B cell (primary cell): Measurements from ENCODE around the gene TRIML2. TPM values are rescaled to one million over a fixed set of nuclear protein-coding genes. Genes with fewer than 3 reads are reported as not detected.

Experiments
- ATAC-seq: fragments of 200-7000 bp; cut with Tn5 transposase; one replicate; pipeline ENCODE4 v1.10.0; 2021; ENCODE audit warnings: low read depth, mild to moderate bottlenecking, moderate number of reproducible peaks, moderate library complexity
- CTCF ChIA-PET: fragments of 350-600 bp; sonication (Branson Sonifier 250); formaldehyde crosslinking; loops from one replicate; lab custom pipeline; 2021; ENCODE audit warnings: antibody characterized with exemption, inconsistent platforms; lab: Charles Lee
- POLR2A ChIA-PET: fragments of 350-600 bp; sonication (Branson Sonifier 250); formaldehyde crosslinking; loops from one replicate; lab custom pipeline; 2021; ENCODE audit warnings: antibody characterized with exemption; lab: Charles Lee
- DNase-seq: peaks from one replicate; pipeline ENCODE4 v3.0.0; 2013
- H2AFZ ChIP-seq: 2 replicates; pipeline ENCODE4 v1.6.1; 2012; ENCODE audit warnings: mild to moderate bottlenecking, low read depth, low read length; ENCODE audit not compliant: insufficient read depth, poor library complexity, severe bottlenecking
- H3K27ac ChIP-seq, 2 donors: 1 replicate in 1 of 2; 2 replicates in 1 of 2; pipeline ENCODE4 v1.5.1; 2012 to 2013; ENCODE audit warnings: low read length in 2 of 2, mild to moderate bottlenecking in 2 of 2, moderate library complexity in 1 of 2
- H3K27me3 ChIP-seq, 4 experiments: fragments of 200-600 bp in 1 of 4; sonication (generic) in 1 of 4; replicated peaks in 1 of 4; 1 replicate in 2 of 4; 2 replicates in 2 of 4; pipeline versions ENCODE4 v1.6.1 to v1.7.0; 2013 to 2016; ENCODE audit warnings: low read length in 3 of 4, mild to moderate bottlenecking in 2 of 4, mixed read lengths in 1 of 4, moderate library complexity in 1 of 4; ENCODE audit not compliant: insufficient read depth in 4 of 4, control insufficient read depth in 3 of 4; ENCODE audit errors: control extremely low read depth in 1 of 4
- H3K36me3 ChIP-seq, 2 experiments: replicated peaks in 1 of 2; 1 replicate in 1 of 2; 2 replicates in 1 of 2; pipeline versions ENCODE4 v1.6.1 to v1.7.1; 2013; ENCODE audit warnings: low read length in 1 of 2; ENCODE audit not compliant: insufficient read depth in 2 of 2, control insufficient read depth in 1 of 2; ENCODE audit errors: control extremely low read depth in 1 of 2, extremely low read depth in 1 of 2
- H3K4me1 ChIP-seq, 2 donors: fragments of 200-600 bp in 1 of 2; sonication (generic) in 1 of 2; 1 replicate in 1 of 2; 2 replicates in 1 of 2; pipeline versions ENCODE4 v1.5.1 to v1.6.1; 2013 to 2017; ENCODE audit warnings: low read length in 2 of 2; ENCODE audit not compliant: control insufficient read depth in 2 of 2, insufficient read depth in 2 of 2
- H3K4me2 ChIP-seq: replicated peaks from 2 replicates; pipeline ENCODE3; 2012; ENCODE audit warnings: mild to moderate bottlenecking, low read depth, low read length; ENCODE audit not compliant: poor library complexity, severe bottlenecking
- H3K4me3 ChIP-seq, 5 experiments: fragments of 200-600 bp in 1 of 5; sonication (generic) in 1 of 5; 1 replicate in 3 of 5; 2 replicates in 2 of 5; pipeline versions ENCODE4 v1.5.1 to v1.7.0; 2011 to 2016; ENCODE audit warnings: low read length in 4 of 5, mild to moderate bottlenecking in 4 of 5, low read depth in 2 of 5, control low read depth in 1 of 5, moderate library complexity in 1 of 5; ENCODE audit not compliant: insufficient read depth in 1 of 5; ENCODE audit errors: control extremely low read depth in 1 of 5, extremely low read depth in 1 of 5
- H3K79me2 ChIP-seq: fragments of 200-600 bp; sonication (generic); one replicate; pipeline ENCODE4 v1.6.0; 2016; ENCODE audit warnings: low read length; ENCODE audit not compliant: control insufficient read depth, insufficient read depth
- H3K9ac ChIP-seq: fragments of 200-600 bp; sonication (generic); 2 replicates; pipeline ENCODE4 v1.6.1; 2017; ENCODE audit warnings: mild to moderate bottlenecking, low read length, moderate library complexity
- H3K9me3 ChIP-seq, 3 donors: one replicate each; pipeline versions ENCODE4 v1.6.1 to v1.7.1; 2013; ENCODE audit warnings: low read length in 2 of 3; ENCODE audit not compliant: control insufficient read depth in 2 of 3, insufficient read depth in 1 of 3; ENCODE audit errors: control extremely low read depth in 1 of 3
- H4K20me1 ChIP-seq: 2 replicates; pipeline ENCODE4 v1.6.0; 2012; ENCODE audit warnings: mild to moderate bottlenecking, low read length; ENCODE audit not compliant: insufficient read depth, control insufficient read depth, poor library complexity, severe bottlenecking
- H3K27ac Mint-ChIP-seq: one replicate; pipeline ENCODE4 v1.8.0; 2021; ENCODE audit warnings: mixed read lengths
- H3K27me3 Mint-ChIP-seq: one replicate; pipeline ENCODE4 v1.8.0; 2021; ENCODE audit warnings: mixed read lengths
- H3K4me1 Mint-ChIP-seq: one replicate; pipeline ENCODE4 v1.8.0; 2021; ENCODE audit warnings: mixed read lengths
- H3K4me3 Mint-ChIP-seq: one replicate; pipeline ENCODE4 v1.8.0; 2021; ENCODE audit warnings: mixed read lengths
- H3K9me3 Mint-ChIP-seq: one replicate; pipeline ENCODE4 v1.8.0; 2022; ENCODE audit warnings: mixed read lengths; ENCODE audit not compliant: insufficient read depth
- EZH2 ChIP-seq: IDR thresholded peaks from 2 replicates; pipeline ENCODE4 v1.6.1; 2012; ENCODE audit warnings: borderline replicate concordance, low read depth, mild to moderate bottlenecking, moderate library complexity, low read length; ENCODE audit not compliant: insufficient read depth, poor library complexity, severe bottlenecking
- WGBS: methylation state at CpG from one replicate; pipeline ENCODE4 v1.1.5; 2013; ENCODE audit warnings: missing lambda C conversion rate; ENCODE audit not compliant: insufficient coverage; 5-methylcytosine and 5-hydroxymethylcytosine counted together
- intact Hi-C: fragments of 100-400 bp; cut with micrococcal nuclease; formaldehyde crosslinking; loops from one replicate; pipeline ENCODE4 v1.10.0; 2022
- polyA plus RNA-seq: library from polyadenylated mRNA; depleted of rRNA; stranded (reverse); fragments of >200 nt; gene quantifications from 2 replicates; pipeline ENCODE4 v1.2.3, GENCODE V29; 2012
- total RNA-seq, 2 donors: library from RNA; stranded (reverse); fragments of 120-200 nt in 1 of 2; gene quantifications; 1 replicate in 1 of 2; 2 replicates in 1 of 2; pipeline versions ENCODE4 v1.2.3 to v1.2.4, GENCODE V29; 2013 to 2022
- TF ChIP-seq, protein P1 (sequence below): fragments of 200-600 bp; IDR thresholded peaks from one replicate; pipeline ENCODE4 v1.8.0; 2022; ENCODE audit warnings: antibody characterized with exemption, mild to moderate bottlenecking

The TRIML2 gene
- total and polyA plus RNA-seq, 2 donors (not counting 1 experiment from before 2014, with no cell fraction given) = not detected

DNA sequence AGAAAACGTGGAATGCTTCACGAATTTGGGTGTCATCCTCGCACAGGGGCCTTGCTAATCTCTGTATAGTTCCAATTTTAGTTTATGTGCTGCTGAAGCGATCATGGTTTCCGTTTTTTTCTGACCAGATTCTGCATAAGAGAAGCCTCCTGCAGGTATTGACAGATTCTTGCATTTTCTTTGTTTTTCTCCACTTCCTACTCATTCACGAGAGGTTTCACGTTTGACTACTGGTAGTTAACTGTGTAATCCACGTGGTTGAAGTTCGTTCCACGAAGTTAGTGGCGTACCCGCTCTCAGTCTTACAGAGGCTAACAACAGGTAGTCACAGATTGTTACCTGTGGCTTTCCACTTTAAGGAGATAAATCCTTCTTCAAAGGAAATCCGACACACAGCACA lies 12.1 kb upstream of the TRIML2 start:
- Mint-ChIP-seq H3K27me3 (no peaks in the 10 kb centered on the region), H3K9me3 (peaks cover 11% of the 10 kb centered on the region), H3K4me3 (no peak overlapping the region), H3K27ac (no peak overlapping the region), H3K4me1 (no peaks in the 10 kb centered on the region)
- H2AFZ ChIP-seq = no peak overlapping the region
- no peaks in the 10 kb centered on the region for H3K79me2 ChIP-seq
- ChIA-PET POLR2A (no interaction called here), CTCF (no interaction called here)
- no peaks in the 10 kb centered on the region for H3K4me1 ChIP-seq
- ATAC-seq = no peak
- no peaks in the 10 kb centered on the region for H4K20me1 ChIP-seq
- no peak overlapping the region for H3K4me2 ChIP-seq
- no peak overlapping the region for H3K9ac ChIP-seq
- DNase-seq = no peak
- TF ChIP-seq EZH2 = no peak
- TF ChIP-seq, protein P1, sequence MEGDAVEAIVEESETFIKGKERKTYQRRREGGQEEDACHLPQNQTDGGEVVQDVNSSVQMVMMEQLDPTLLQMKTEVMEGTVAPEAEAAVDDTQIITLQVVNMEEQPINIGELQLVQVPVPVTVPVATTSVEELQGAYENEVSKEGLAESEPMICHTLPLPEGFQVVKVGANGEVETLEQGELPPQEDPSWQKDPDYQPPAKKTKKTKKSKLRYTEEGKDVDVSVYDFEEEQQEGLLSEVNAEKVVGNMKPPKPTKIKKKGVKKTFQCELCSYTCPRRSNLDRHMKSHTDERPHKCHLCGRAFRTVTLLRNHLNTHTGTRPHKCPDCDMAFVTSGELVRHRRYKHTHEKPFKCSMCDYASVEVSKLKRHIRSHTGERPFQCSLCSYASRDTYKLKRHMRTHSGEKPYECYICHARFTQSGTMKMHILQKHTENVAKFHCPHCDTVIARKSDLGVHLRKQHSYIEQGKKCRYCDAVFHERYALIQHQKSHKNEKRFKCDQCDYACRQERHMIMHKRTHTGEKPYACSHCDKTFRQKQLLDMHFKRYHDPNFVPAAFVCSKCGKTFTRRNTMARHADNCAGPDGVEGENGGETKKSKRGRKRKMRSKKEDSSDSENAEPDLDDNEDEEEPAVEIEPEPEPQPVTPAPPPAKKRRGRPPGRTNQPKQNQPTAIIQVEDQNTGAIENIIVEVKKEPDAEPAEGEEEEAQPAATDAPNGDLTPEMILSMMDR = no peak
- no peak overlapping the region for H3K27ac ChIP-seq
- peaks cover 0 to 21% (median 0%) of the 10 kb centered on the region in 3 donors for H3K9me3 ChIP-seq
- no peaks in the 10 kb centered on the region for H3K27me3 ChIP-seq
- intact Hi-C loops = no loop called here
- 68% methylated on average over 5 of the region's 13 CpGs for WGBS
- H3K36me3 ChIP-seq = no peaks in the 10 kb centered on the region
- no peak overlapping the region for H3K4me3 ChIP-seq

DNA sequence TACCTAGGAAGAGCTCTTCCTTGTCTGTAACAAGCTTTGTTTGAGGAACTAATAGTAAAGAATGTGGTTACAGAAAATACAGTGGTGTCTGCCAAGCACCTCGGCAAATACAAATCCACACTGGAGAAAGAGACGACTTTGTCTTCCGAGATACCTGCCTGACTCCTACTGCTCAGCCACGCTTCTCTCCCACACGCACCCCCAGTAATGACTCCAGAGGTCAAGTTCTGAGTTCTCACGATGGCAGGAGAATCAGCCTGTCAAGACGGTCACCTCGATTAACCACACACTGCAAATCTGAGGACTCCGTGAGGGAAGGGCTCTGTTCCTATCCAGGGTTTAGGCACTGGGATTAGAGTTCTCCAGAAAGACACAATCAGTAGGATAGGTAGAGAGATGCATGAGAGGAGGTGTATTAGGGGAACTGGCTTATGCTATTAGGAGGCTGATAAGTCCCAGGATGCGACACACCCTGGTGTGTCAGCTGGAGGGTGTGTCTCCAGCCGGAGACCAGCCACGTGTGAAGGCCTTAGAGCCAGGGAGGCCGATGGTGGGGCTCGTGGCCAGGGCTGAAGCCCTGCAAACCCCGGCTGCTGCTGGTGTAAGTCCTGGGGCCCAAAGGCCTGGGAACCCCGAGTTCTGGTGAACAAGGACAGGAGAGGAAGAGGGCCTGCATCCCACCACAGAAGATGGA lies 8.4 kb upstream of the TRIML2 start:
- Histone ChIP-seq H4K20me1 (no peaks in the 10 kb centered on the region), H3K4me1 (no peaks in the 10 kb centered on the region), H3K4me2 (no peak overlapping the region), H2AFZ (no peak overlapping the region), H3K9me3 (peaks cover 0 to 23% (median 0%) of the 10 kb centered on the region in 3 donors), H3K4me3 (no peak overlapping the region), H3K36me3 (no peaks in the 10 kb centered on the region), H3K27me3 (no peaks in the 10 kb centered on the region), H3K9ac (no peak overlapping the region), H3K27ac (no peak overlapping the region), H3K79me2 (no peaks in the 10 kb centered on the region)
- WGBS = 86% methylated on average over 16 of the region's 16 CpGs
- no peaks in the 10 kb centered on the region for H3K27me3 Mint-ChIP-seq
- peaks cover 13% of the 10 kb centered on the region for H3K9me3 Mint-ChIP-seq
- H3K4me1 Mint-ChIP-seq = no peaks in the 10 kb centered on the region
- no peak overlapping the region for H3K27ac Mint-ChIP-seq
- DNase-seq (no peak), ATAC-seq (no peak)
- H3K4me3 Mint-ChIP-seq = no peak overlapping the region
- ChIA-PET POLR2A (no interaction called here), CTCF (no interaction called here)
- TF ChIP-seq, protein P1 = no peak
- no peak for TF ChIP-seq EZH2
- intact Hi-C loops = no loop called here
